ENCODE measurements around the gene SETD2. TPM values are rescaled to one million over a fixed set of nuclear protein-coding genes. Genes with fewer than 3 reads are reported as not detected.

The SETD2 gene
- total and polyA plus RNA-seq, 4 donors: 7.6 to 37.6 (median 19.0) TPM

DNA sequence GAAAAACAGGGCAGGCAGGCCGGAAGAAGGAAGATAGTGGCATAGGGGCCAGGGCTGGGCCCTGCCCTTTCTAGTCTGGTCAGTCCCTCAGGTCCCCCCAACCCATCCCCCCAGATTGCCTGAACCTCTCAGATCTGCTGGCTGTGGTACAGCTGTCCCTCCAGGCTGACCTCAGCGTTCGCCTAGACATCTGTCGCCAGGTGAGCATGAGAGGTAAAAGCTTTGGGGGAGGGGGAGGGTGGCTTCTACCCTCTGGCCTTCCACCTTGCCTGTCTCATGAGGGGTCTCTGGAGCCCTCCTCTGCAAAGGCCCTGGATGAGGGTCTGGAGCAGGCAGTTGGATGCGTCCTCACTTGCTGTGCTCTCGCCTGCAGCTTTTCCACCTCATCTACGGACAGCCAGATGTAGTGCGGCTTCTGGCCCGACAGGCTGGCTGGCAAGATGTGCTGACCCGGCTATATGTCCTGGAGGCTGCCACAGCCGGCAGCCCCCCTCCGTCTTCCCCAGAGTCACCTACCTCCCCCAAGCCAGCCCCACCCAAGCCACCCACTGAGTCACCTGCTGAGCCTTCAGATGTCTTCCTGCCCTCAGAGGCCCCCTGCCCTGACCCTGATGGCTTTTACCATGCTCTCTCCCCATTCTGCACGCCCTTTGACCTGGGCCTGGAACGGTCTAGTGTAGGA lies 164.3 kb downstream of the SETD2 start:
- WGBS: 95% methylated on average over 14 of the region's 14 CpGs
- no peaks in the 10 kb centered on the region for H3K27me3 ChIP-seq (ENCODE audit: control insufficient read depth in 4 of 4, insufficient read depth in 4 of 4, low read length in 3 of 4)
- no peak overlapping the region for H3K4me3 ChIP-seq (ENCODE audit: low read depth in 1 of 3, low read length in 3 of 3)
- no peaks in the 10 kb centered on the region for H3K9me3 ChIP-seq (ENCODE audit: control insufficient read depth in 4 of 4, low read length in 3 of 4)
- TF ChIP-seq FOXA2 (IDR thresholded peaks at IDR 0.05) (no peak), TAF1 (conservative IDR thresholded peaks at IDR 0.05) (no peak)
- TF ChIP-seq, protein P1, sequence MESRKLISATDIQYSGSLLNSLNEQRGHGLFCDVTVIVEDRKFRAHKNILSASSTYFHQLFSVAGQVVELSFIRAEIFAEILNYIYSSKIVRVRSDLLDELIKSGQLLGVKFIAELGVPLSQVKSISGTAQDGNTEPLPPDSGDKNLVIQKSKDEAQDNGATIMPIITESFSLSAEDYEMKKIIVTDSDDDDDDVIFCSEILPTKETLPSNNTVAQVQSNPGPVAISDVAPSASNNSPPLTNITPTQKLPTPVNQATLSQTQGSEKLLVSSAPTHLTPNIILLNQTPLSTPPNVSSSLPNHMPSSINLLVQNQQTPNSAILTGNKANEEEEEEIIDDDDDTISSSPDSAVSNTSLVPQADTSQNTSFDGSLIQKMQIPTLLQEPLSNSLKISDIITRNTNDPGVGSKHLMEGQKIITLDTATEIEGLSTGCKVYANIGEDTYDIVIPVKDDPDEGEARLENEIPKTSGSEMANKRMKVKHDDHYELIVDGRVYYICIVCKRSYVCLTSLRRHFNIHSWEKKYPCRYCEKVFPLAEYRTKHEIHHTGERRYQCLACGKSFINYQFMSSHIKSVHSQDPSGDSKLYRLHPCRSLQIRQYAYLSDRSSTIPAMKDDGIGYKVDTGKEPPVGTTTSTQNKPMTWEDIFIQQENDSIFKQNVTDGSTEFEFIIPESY (IDR thresholded peaks at IDR 0.05): no peak
- TF ChIP-seq, protein P2, sequence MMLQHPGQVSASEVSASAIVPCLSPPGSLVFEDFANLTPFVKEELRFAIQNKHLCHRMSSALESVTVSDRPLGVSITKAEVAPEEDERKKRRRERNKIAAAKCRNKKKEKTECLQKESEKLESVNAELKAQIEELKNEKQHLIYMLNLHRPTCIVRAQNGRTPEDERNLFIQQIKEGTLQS (IDR thresholded peaks at IDR 0.05): no peak
- H3K27ac ChIP-seq (ENCODE audit: low read depth in 1 of 2, low read length in 2 of 2): no peak overlapping the region
- no peak overlapping the region for H3K9ac ChIP-seq (ENCODE audit: low read depth in 1 of 2, low read length in 2 of 2)
- DNase-seq (ENCODE audit: low spot score): no peak
- H3K4me1 ChIP-seq (ENCODE audit: control insufficient read depth in 4 of 4, insufficient read depth in 4 of 4, low read length in 3 of 4): peaks cover 0 to 5% (median 1%) of the 10 kb centered on the region in 4 donors
- H3K36me3 ChIP-seq (ENCODE audit: control insufficient read depth in 4 of 4, insufficient read depth in 3 of 4, low read depth in 1 of 4, low read length in 3 of 4): peaks cover 0 to 28% (median 7%) of the 10 kb centered on the region in 4 donors

DNA sequence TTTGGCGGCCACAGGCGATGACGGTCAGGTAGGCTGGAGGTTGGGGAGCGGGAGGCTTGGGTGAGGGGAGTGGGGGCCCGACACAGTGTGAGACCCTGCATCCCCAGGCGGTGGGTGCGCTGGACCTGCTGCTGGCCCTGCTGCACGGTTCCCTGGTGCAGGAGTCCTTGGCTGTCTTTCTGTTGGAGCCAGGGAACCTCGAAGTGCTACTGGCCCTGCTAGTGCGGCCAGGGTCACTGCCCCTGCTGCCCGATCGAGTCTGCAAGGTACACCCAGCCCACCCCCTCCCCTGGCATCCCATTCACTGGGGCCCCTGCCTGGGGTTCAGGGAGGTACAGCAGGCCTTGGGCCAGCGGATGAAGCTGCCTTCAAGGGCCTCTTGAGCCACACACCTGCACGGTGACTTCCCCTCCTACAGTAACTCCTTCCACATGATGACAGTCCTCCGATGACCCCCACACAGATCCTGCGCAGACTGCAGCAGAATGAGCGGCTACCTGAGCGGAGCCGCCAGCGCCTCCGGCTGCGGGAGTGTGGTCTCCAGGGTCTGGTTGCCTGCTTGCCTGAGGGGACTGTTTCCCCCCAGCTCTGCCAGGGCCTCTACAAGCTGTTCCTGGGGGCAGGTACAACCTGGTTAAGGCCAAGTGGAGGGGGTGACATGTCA lies 164.9 kb downstream of the SETD2 start:
- WGBS: 93% methylated on average over 22 of the region's 22 CpGs
- no peaks in the 10 kb centered on the region for H3K9me3 ChIP-seq (ENCODE audit: control insufficient read depth in 4 of 4, low read length in 3 of 4)
- H3K27me3 ChIP-seq (ENCODE audit: control insufficient read depth in 4 of 4, insufficient read depth in 4 of 4, low read length in 3 of 4): no peaks in the 10 kb centered on the region
- H3K9ac ChIP-seq (ENCODE audit: low read depth in 1 of 2, low read length in 2 of 2): no peak overlapping the region
- TF ChIP-seq YY1 (IDR thresholded peaks at IDR 0.05) (no peak), HNF4G (IDR thresholded peaks at IDR 0.05) (no peak), TAF1 (conservative IDR thresholded peaks at IDR 0.05) (no peak), GABPA (IDR thresholded peaks at IDR 0.05 in 1 of 2, conservative IDR thresholded peaks at IDR 0.05 in 1 of 2) (no peak), HNF4A (conservative IDR thresholded peaks at IDR 0.05) (no peak), RXRA (IDR thresholded peaks at IDR 0.05) (no peak), FOXA2 (IDR thresholded peaks at IDR 0.05) (no peak), RAD21 (IDR thresholded peaks at IDR 0.05) (no peak)
- TF ChIP-seq, protein P1 (IDR thresholded peaks at IDR 0.05): no peak
- TF ChIP-seq, protein P2 (IDR thresholded peaks at IDR 0.05): no peak
- no peak for DNase-seq (ENCODE audit: low spot score)
- H3K4me1 ChIP-seq (ENCODE audit: control insufficient read depth in 4 of 4, insufficient read depth in 4 of 4, low read length in 3 of 4): peaks cover 0 to 5% (median 1%) of the 10 kb centered on the region in 4 donors
- no peak overlapping the region for H3K27ac ChIP-seq (ENCODE audit: low read depth in 1 of 2, low read length in 2 of 2)
- H3K4me3 ChIP-seq (ENCODE audit: low read depth in 1 of 3, low read length in 3 of 3): no peak overlapping the region
- peaks cover 0 to 29% (median 7%) of the 10 kb centered on the region in 4 donors for H3K36me3 ChIP-seq (ENCODE audit: control insufficient read depth in 4 of 4, insufficient read depth in 3 of 4, low read depth in 1 of 4, low read length in 3 of 4)
